Mesodermal cell (in vitro differentiated cells): ENCODE results near the gene ASB5.
"Not testable (repeated sequence)": the region's sequence is repeated elsewhere in the genome, so short reads cannot be mapped to it uniquely, and the experiment has no call there.

Source experiments
- H3K27ac ChIP-seq: 2 replicates; pipeline ENCODE4 v1.7.0; 2013; ENCODE audit warnings: mild to moderate bottlenecking, low read depth, low read length, moderate library complexity; ENCODE audit not compliant: severe bottlenecking
- H3K36me3 ChIP-seq: 2 replicates; pipeline ENCODE4 v1.7.1; 2013; ENCODE audit warnings: mild to moderate bottlenecking, low read length, moderate library complexity; ENCODE audit not compliant: control insufficient read depth, insufficient read depth
- H3K4me1 ChIP-seq: one replicate; pipeline ENCODE4 v1.7.1; 2013; ENCODE audit warnings: mild to moderate bottlenecking, low read length; ENCODE audit not compliant: insufficient read depth, control insufficient read depth, poor library complexity, severe bottlenecking
- H3K4me3 ChIP-seq: 2 replicates; pipeline ENCODE4 v1.7.0; 2013; ENCODE audit warnings: low read length, control low read depth, mild to moderate bottlenecking; ENCODE audit not compliant: insufficient read depth, poor library complexity, severe bottlenecking; ENCODE audit errors: extremely low read depth
- H3K9me3 ChIP-seq: 2 replicates; pipeline ENCODE4 v1.7.1; 2013; ENCODE audit warnings: mild to moderate bottlenecking, low read length, moderate library complexity; ENCODE audit not compliant: control insufficient read depth
- WGBS, 2 experiments: methylation state at CpG; one replicate each; pipeline ENCODE4 v1.1.5; 2013; ENCODE audit warnings: missing lambda C conversion rate in 2 of 2; ENCODE audit not compliant: insufficient coverage in 2 of 2; 5-methylcytosine and 5-hydroxymethylcytosine counted together

Gene ASB5

DNA sequence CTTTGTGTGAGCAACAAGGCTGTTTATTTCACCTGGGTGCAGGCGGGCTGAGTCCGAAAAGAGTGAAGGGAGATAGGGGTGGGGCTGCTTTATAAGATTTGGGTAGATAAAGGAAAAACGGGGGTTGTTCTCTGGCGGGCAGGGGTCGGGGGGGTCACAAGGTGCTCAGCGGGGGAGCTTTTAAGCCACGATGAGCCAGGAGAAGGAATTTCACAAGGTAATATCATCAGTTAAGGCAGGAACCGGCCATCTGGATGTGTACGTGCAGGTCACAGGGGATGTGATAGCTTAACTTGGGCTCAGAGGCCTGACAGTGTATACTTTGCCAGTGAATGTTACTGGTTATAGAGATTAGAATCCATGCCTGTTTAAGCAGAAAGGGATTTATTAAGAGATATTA is 31.0 kb upstream of the ASB5 start:
- no peak overlapping the region for H3K27ac ChIP-seq
- peaks cover 4% of the 10 kb centered on the region for H3K9me3 ChIP-seq
- WGBS, 2 experiments, result 88 to 89% methylated on average over 2 to 6 of the region's 9 CpGs
- no peaks in the 10 kb centered on the region for H3K36me3 ChIP-seq
- peaks cover 19% of the 10 kb centered on the region for H3K4me1 ChIP-seq
- no peak overlapping the region for H3K4me3 ChIP-seq

DNA sequence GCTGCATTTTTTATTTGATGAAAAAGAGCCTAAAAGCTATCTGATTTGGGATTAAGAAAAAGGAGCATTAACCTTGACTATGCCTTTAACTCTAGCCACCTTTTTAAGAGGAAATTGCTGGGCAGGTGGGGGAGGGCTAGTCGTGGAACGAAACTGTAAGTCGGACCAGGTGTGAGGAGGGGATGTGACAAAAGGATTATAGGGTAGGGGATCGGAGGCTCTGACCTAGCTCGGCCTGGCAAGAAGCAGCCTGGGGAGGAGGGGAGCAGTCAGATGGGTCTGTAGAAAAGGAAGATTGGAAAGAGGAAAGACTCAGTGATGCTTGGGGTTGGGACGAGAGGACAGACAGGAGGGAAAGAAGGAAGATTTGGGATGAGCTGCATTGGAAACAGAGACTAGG is 29.6 kb upstream of the ASB5 start:
- H3K27ac ChIP-seq, result no peak overlapping the region
- no peak overlapping the region for H3K4me3 ChIP-seq
- peaks cover 4% of the 10 kb centered on the region for H3K9me3 ChIP-seq
- no peaks in the 10 kb centered on the region for H3K36me3 ChIP-seq
- H3K4me1 ChIP-seq, result peaks cover 13% of the 10 kb centered on the region
- WGBS, 2 experiments, result 71 to 90% methylated on average over 5 to 6 of the region's 6 CpGs

DNA sequence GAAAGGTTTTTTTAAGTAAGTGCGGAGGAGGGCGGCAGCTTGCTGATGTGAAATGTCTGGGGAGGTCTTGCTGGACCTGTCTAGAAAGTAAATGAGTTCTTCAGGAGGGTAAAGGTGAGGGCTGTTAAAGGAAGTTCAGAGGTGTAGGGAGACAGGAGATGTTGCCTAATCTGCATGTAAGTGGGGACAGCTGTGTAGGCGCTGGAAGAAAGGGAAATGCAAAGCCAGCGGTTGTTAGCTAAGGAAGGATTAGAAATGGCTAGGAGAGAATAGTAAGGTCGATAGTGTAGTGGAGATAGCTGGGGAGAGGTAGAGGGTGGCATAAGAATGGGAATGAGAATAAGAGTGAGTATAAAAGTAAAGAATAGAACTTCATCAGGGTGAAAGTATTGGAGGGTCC is 26.9 kb upstream of the ASB5 start:
- H3K9me3 ChIP-seq, H3K36me3 ChIP-seq, H3K4me3 ChIP-seq, H3K4me1 ChIP-seq, H3K27ac ChIP-seq: not testable (repeated sequence)
- 56 to 83% methylated on average over 1 to 5 of the region's 5 CpGs for WGBS, 2 experiments

DNA sequence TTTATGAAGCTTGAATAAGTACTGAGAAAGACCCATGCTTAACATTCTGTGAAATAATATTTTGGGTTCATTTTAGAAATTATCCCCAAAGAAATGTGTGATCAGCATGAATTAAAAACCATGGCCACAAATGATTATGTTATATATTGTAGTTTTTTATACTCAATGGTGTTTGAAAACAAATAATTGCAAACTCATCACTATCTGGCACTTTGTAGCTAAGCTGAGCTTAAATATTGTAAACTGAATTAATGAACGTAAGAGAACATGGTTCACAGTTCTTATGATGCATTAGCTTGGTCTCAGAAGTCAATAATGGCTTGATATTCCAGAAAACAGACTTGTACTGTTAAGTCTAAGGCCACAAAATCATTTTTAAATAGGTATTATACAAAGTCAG is 24.6 kb upstream of the ASB5 start:
- no peaks in the 10 kb centered on the region for H3K9me3 ChIP-seq
- H3K4me3 ChIP-seq, result no peak overlapping the region
- WGBS, 2 experiments, result 88 to 100% methylated on average over 1 of the region's 1 CpG
- H3K27ac ChIP-seq, result no peak overlapping the region
- H3K36me3 ChIP-seq, result no peaks in the 10 kb centered on the region
- H3K4me1 ChIP-seq, result no peaks in the 10 kb centered on the region

DNA sequence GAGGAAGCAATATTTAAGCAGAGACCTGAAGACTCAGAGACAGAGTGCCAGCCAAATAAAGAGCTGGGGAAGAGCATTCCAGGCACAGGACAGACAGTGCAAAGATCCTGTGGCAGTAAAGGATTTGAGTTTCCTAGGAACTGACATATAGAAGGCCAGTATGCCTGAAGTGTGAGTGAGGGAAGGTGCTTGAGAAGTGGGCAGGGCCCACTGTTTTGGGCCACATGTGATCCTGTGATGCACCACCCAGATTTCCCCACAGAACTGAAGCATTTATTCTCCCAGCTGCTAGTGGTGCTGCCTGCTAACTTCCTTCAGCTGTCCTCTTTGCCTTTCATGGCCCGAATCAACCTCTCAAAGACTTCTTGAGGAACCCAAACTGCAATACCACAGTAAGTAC is 23.9 kb upstream of the ASB5 start:
- Histone ChIP-seq H3K4me1 (no peaks in the 10 kb centered on the region), H3K9me3 (no peaks in the 10 kb centered on the region), H3K27ac (no peak overlapping the region), H3K4me3 (no peak overlapping the region), H3K36me3 (no peaks in the 10 kb centered on the region)
- 86% methylated on average over 1 of the region's 1 CpG; no CpG with 5 or more reads in 1 of the 2 experiments for WGBS, 2 experiments

DNA sequence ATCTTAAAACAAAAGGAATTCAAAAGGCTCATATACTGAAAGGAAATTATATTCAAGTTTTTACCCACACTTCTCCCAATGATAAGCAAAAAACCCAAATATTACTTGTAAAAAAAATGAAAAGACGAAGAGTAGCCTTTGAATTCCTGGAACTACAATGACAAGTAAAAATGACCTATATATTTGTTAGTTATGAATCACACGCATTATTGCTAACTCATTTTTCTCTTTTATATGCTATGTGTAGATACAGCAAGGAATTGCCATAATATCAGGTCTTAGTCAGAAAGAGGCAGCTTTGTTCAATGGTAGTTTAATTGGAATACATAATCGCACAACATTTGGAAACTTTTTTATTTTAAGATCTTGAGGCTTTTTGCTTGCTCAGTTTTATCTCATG is 22.7 kb upstream of the ASB5 start:
- Histone ChIP-seq H3K9me3 (no peaks in the 10 kb centered on the region), H3K4me3 (no peak overlapping the region), H3K36me3 (no peaks in the 10 kb centered on the region), H3K4me1 (no peaks in the 10 kb centered on the region), H3K27ac (no peak overlapping the region)
- WGBS, 2 experiments, result no CpG with 5 or more reads among the region's 3 CpGs

DNA sequence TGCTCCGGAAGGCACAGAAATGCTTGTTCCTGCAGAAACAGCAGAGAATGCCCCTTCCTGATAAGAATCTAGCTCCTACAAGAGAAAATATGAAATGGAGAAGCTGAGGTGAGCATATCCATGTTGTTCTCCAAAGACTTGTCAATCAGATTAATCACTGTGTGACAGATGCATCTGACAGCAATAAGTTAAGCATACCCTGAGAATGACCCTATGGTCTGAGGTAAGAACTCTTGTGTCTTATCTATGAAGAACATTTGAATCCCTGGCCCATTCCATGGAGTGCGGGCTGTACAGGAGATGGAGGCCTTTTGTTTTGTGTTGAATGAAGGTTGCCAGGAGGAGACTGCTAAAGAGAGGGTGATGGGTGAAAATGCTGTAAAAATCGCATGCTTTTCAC is 21.5 kb upstream of the ASB5 start:
- no peak overlapping the region for H3K4me3 ChIP-seq

DNA sequence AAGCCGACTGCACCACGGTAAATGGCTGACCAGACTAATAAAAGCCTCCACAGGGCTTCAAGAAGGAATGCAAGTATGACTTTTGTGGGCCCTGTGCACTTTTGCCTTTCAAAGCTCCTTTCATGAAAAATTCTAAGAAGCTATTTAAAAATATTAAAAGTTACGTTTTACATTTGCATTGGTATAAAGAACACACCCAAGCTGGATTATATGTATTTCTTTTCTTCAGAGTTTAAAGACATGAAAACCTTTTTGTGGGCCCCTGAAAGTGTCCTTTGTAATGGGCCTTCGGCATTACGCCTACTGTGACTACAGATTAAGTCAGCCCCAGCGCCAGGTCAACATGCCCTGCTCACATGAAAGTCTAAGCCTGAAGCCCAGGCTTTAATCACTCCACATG is 20.5 kb upstream of the ASB5 start:
- Histone ChIP-seq H3K27ac (no peak overlapping the region), H3K9me3 (no peaks in the 10 kb centered on the region), H3K36me3 (no peaks in the 10 kb centered on the region), H3K4me3 (no peak overlapping the region), H3K4me1 (no peaks in the 10 kb centered on the region)
- 86 to 94% methylated on average over 3 to 5 of the region's 6 CpGs for WGBS, 2 experiments

More for the DNA sequence above, 21.5 kb upstream of the ASB5 start:
- H3K4me1 ChIP-seq, result no peaks in the 10 kb centered on the region
- H3K9me3 ChIP-seq, result no peaks in the 10 kb centered on the region
- no peaks in the 10 kb centered on the region for H3K36me3 ChIP-seq
- no peak overlapping the region for H3K27ac ChIP-seq
- WGBS, 2 experiments, result 93% methylated on average over 2 of the region's 3 CpGs; no CpG with 5 or more reads in 1 of the 2 experiments

DNA sequence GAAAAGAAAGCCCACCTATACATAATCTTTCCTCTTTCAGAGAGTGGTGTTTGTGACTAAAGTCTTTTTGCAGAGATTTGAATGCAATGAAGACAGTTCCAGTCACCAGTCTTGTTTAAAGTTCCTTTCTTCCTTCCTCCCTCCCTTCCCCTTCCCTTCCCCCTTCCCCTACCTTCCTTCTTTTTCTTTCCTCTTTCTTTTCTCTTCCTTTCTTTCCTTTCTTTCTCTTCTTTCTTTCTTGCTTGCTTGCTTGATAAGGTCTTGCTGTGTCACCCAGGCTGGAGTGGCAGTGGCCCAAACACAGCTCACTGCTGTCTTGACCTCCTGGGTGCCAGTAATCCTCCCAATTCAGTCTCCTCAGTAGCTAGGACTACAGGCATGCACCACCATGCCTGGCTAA is 19.0 kb upstream of the ASB5 start:
- Histone ChIP-seq H3K27ac (no peak overlapping the region), H3K4me3 (no peak overlapping the region), H3K9me3 (no peaks in the 10 kb centered on the region), H3K4me1 (no peaks in the 10 kb centered on the region), H3K36me3 (no peaks in the 10 kb centered on the region)

DNA sequence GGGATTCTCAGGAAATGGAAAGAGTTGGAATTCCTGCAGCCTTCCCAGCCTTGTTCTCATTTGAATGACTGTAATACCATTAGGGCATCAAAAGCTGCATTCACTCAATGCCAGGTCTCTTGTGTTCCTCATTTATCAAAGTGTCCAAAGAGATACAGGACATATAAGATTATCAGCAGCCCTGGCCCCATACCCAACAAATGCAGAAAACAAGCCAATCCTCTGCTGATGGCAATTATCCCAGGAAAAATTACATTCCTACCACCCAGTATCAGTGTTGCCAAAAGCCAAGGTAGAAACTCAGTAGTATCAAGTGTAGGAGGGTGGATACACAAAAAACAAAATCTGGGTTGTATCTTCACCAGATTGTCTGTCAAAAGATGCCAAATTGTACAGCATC is 18.5 kb upstream of the ASB5 start:
- Histone ChIP-seq H3K9me3 (no peaks in the 10 kb centered on the region), H3K36me3 (no peaks in the 10 kb centered on the region), H3K4me1 (no peaks in the 10 kb centered on the region), H3K4me3 (no peak overlapping the region), H3K27ac (no peak overlapping the region)

DNA sequence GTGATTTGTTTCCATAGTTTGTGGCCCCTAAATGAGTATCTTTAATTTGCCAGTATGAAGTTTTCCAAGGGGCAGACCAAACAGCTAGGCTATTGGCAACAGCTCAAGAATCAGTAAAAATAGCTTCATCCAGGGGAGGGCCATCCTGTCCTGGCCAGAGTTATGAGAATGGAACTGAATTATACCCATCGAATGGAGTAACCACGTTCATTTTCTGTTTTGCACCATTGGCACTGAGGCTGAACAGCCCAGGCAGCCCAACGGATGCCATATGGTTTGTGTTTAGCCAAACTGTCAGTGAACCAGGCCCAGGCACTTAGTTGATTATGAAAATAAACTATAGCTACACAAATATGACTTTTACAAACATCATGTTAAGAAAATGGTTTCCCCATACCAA is 17.7 kb upstream of the ASB5 start:
- WGBS, 2 experiments, result 91% methylated on average over 2 of the region's 3 CpGs; no CpG with 5 or more reads in 1 of the 2 experiments

DNA sequence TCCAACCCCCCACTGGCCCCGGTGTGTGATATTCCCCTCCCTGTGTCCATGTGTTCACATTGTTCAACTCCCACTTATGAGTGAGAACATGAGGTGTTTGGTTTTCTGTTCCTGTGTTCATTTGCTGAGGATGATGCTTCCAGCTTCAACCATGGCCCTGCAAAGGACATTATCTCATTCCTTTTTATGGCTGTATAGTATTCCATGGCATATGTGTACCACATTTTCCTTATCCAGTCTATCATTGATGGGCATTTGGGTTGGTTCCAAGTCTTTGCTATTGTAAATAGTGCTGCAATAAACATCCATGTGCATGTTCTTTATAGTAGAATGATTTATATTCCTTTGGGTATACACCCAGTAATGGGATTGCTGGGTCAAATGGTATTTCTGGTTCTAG is 10.5 kb upstream of the ASB5 start:
- not testable (repeated sequence) for H3K9me3 ChIP-seq, H3K27ac ChIP-seq, H3K4me1 ChIP-seq, H3K36me3 ChIP-seq, H3K4me3 ChIP-seq
- WGBS, 2 experiments, result no CpG with 5 or more reads among the region's 1 CpG

More for the DNA sequence above, 17.7 kb upstream of the ASB5 start:
- no peaks in the 10 kb centered on the region for H3K9me3 ChIP-seq
- no peaks in the 10 kb centered on the region for H3K36me3 ChIP-seq
- H3K27ac ChIP-seq, result no peak overlapping the region
- H3K4me3 ChIP-seq, result no peak overlapping the region
- no peaks in the 10 kb centered on the region for H3K4me1 ChIP-seq
